ENCODE measurements around the gene METTL26.

- TF ChIP-seq POLR2A (IDR thresholded peaks at IDR 0.05) (no peak), POLR2AphosphoS5 (IDR thresholded peaks at IDR 0.05) (no peak)
These were observed 37.4 kb upstream of the METTL26 start for GRCh38 chr16:673399-673991.
